ENCODE results near the gene TLCD3B. TPM values are rescaled to one million over a fixed set of nuclear protein-coding genes. Genes with fewer than 3 reads are reported as not detected.
"Not testable (repeated sequence)": the region's sequence is repeated elsewhere in the genome, so short reads cannot be mapped to it uniquely, and the experiment has no call there.

TLCD3B gene
- total RNA-seq, 1 donor = not detected

DNA sequence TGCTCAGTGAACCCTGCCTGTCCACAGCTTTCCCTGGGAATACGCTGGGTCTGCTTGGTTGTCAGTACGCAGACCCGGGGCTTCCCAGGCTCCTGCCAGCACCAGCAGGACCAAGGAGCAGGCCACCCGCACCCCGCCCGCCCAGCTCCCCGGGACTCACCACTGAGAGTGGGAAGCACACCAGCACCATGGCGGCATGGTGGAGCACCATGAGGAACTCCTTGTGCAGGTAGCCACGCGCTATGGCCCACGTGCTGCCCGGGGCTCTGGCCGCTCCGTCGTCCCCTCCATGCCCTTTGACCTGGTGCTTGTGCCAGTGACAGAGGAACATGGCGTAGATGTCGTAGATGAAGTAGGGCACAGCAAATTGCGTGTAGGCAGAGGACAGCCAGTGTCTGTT lies 4.6 kb downstream of the TLCD3B start:
- DNase-seq (ENCODE audit: low read depth) = no peak
- TF ChIP-seq, protein P1, sequence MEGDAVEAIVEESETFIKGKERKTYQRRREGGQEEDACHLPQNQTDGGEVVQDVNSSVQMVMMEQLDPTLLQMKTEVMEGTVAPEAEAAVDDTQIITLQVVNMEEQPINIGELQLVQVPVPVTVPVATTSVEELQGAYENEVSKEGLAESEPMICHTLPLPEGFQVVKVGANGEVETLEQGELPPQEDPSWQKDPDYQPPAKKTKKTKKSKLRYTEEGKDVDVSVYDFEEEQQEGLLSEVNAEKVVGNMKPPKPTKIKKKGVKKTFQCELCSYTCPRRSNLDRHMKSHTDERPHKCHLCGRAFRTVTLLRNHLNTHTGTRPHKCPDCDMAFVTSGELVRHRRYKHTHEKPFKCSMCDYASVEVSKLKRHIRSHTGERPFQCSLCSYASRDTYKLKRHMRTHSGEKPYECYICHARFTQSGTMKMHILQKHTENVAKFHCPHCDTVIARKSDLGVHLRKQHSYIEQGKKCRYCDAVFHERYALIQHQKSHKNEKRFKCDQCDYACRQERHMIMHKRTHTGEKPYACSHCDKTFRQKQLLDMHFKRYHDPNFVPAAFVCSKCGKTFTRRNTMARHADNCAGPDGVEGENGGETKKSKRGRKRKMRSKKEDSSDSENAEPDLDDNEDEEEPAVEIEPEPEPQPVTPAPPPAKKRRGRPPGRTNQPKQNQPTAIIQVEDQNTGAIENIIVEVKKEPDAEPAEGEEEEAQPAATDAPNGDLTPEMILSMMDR (IDR thresholded peaks at IDR 0.05; ENCODE audit: insufficient read depth, low read depth, low read length) = no peak
- no peak overlapping the region for H3K4me3 ChIP-seq (ENCODE audit: low read depth, low read length)

DNA sequence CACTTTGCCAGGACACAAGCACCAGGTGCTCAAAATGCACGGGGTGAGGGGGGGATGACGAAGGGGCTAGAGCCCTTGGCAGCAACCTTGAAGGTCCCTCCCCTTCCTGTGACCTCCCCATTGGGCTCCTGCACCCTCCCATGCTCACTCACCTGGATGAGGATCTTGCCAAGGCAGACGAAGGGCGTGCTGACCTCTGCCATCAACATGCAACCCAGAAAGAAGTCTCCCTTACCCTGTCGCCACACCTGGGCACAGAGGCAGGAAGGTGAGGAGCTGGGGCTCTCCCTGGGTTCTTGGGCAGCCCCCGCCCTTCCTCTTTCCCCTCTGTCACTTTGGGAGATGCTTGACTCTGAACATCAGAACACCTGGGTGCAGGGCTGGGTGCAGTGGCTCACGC lies 5.5 kb downstream of the TLCD3B start:
- TF ChIP-seq, protein P1 (IDR thresholded peaks at IDR 0.05; ENCODE audit: insufficient read depth, low read depth, low read length) = no peak
- DNase-seq (ENCODE audit: low read depth) = no peak
- H3K4me3 ChIP-seq (ENCODE audit: low read depth, low read length) = no peak overlapping the region

DNA sequence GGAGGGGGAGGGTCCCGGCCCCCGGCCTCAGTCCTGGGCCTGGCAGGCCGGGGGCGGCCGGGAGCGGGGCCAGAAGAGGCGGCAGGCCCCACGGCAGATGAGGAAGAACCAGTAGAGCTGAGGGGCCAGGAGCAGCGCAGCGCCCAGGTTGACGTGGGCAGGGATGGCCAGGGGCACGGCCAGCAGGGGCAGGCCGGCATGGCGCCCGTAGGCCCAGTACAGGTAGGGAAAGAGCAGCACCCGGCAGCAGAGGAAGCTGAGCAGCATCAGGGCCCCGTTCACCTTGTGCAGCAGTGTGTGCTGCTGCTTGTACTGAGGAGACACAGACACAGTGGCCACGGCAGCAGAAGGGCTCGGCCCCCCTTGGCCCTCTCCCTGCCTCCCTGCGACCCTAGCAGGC lies 5.9 kb downstream of the TLCD3B start:
- no peak for DNase-seq (ENCODE audit: low read depth)

DNA sequence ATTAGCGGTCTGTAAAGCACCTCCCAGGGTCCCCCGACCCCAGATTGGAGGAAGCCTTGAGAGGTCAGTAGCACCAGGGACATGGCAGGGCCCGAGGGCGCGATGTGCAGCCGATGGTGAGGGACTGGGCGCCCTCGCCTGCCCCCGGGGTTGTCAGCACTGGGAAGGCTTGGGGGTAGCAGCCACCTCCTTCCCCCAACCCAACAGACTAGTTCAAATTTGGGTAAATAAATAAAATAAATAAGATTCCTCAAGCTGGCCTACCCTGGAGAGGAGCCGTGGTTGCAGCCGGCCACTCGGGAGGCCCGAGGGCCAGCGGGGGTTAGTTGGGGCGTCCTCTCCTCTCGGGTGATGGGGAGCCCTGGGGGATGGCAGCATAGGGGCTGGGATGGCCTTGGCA lies 6.6 kb downstream of the TLCD3B start:
- TF ChIP-seq, protein P1 (IDR thresholded peaks at IDR 0.05; ENCODE audit: insufficient read depth, low read depth, low read length) = no peak
- DNase-seq (ENCODE audit: low read depth) = no peak
- H3K4me3 ChIP-seq (ENCODE audit: low read depth, low read length) = no peak overlapping the region

More for the DNA sequence above, 5.9 kb downstream of the TLCD3B start:
- TF ChIP-seq, protein P1 (IDR thresholded peaks at IDR 0.05; ENCODE audit: insufficient read depth, low read depth, low read length) = no peak
- H3K4me3 ChIP-seq (ENCODE audit: low read depth, low read length) = no peak overlapping the region

DNA sequence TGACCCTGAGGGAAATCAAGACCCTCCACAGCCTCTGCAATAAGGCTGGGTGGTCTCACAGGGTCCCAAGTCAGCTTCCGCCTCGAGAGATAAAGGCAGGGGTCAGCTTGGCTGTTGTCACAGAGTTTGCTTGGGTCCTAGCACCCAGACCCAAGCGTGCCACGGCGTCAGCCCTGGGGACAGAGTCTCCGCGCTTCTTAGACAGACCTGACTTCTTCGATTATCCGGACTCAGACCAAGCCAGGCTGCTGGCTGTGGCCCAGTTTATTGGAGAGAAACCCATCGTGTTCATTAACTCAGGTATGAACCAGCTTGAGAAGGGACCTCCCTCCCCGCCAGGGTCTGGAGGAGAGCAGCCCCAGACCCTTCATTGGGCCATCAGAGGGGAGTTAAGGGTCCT lies 7.5 kb downstream of the TLCD3B start:
- no peak for DNase-seq (ENCODE audit: low read depth)
- no peak overlapping the region for H3K4me3 ChIP-seq (ENCODE audit: low read depth, low read length)
- TF ChIP-seq, protein P1 (IDR thresholded peaks at IDR 0.05; ENCODE audit: insufficient read depth, low read depth, low read length) = no peak

DNA sequence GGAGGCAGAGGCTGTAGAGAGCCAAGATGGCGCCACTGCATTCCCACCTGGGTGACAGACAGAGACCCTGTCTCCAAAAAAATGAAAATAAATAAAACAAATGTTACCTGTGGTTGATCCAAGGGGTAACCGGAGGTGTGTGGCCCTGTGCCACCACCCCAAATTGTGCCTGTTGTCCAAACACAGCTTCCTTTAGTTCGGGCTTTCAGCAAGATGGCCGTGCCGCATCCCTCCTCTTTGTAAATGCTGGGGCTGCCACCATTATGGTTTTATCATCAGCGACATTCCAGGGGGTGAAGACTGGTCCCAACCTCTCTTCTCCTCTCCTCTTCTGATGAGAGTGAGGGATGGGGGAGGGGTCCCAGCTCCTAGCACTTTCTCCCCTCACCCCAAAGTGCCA lies 8.2 kb downstream of the TLCD3B start, which contains the start of gene C16orf92:
Gene C16orf92 (plus strand): TSS at position 312 of the 400 bp plus-strand sequence. CDS start 143 bp downstream, outside the sequence.
- H3K4me3 ChIP-seq (ENCODE audit: low read depth, low read length) = no peak within 1 kb of the TSS
- TF ChIP-seq, protein P1 (IDR thresholded peaks at IDR 0.05; ENCODE audit: insufficient read depth, low read depth, low read length) = no peak
- no peak for DNase-seq (ENCODE audit: low read depth)

DNA sequence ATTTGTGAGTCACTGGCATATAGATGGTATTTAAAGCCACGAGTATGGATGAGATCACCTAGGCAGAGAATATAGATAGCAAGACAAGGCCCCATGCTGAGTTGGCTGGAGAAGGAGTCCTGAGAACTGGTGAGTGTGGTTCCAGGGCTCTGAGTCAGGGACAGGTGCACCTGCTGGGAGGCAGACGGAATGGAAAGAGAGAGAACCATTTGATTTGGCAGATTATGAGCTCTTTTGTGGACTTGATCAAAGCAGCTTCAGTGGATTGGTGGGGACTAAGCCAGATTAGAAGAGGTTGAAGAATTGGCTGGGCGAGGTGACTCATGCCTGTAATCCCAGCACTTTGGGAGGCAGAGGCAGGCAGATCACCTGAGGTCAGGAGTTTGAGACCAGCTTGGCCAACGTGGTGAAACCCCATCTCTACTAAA lies 12.3 kb downstream of the TLCD3B start:
- DNase-seq (ENCODE audit: low read depth) = no peak
- TF ChIP-seq, protein P1 (IDR thresholded peaks at IDR 0.05; ENCODE audit: insufficient read depth, low read depth, low read length) = no peak
- no peak overlapping the region for H3K4me3 ChIP-seq (ENCODE audit: low read depth, low read length)

DNA sequence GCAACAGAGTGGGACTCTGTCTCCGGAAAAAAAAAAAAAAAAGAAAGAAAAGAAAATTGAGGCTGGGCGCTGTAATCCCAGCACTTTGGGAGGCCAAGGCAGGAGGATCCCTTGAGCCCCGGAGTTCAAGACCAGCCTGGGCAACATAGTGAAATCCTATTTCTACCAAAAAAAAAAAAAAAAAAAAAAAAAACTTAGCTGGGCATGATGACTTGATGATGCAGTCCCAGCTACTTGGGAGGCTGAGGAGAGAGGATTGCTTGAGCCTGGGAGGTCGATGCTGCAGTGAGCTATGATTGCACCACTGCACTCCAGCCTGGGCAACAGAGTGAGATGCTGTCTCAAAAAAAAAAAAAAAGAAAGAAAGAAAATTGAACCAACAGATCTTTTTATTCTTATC lies 13.1 kb downstream of the TLCD3B start:
- DNase-seq (ENCODE audit: low read depth); H3K4me3 ChIP-seq (ENCODE audit: low read depth, low read length): not testable (repeated sequence)

Measured in fibroblast of villous mesenchyme (primary cell).